Memory B cell (primary cell): Measurements from ENCODE around the gene RNFT2.

Experiments used
- ATAC-seq: fragments of 150-1000 bp; cut with Tn5 transposase; 2 replicates; pipeline ENCODE4 v1.10.0; 2021; ENCODE audit warnings: low read depth, mild to moderate bottlenecking, moderate library complexity
- DNase-seq, 2 donors: peaks; one replicate each; pipeline ENCODE4 v3.0.0; 2022; ENCODE audit warnings: low spot score in 2 of 2
- H3K27ac Mint-ChIP-seq: one replicate; pipeline ENCODE4 v1.8.0; 2022; ENCODE audit warnings: mild to moderate bottlenecking, moderate library complexity, mixed read lengths
- H3K27me3 Mint-ChIP-seq: one replicate; pipeline ENCODE4 v1.8.0; 2022; ENCODE audit warnings: mixed read lengths
- H3K36me3 Mint-ChIP-seq: one replicate; pipeline ENCODE4 v1.8.0; 2022; ENCODE audit warnings: mild to moderate bottlenecking, mixed read lengths
- H3K4me1 Mint-ChIP-seq: one replicate; pipeline ENCODE4 v1.8.0; 2022; ENCODE audit warnings: mixed read lengths
- H3K4me3 Mint-ChIP-seq: one replicate; pipeline ENCODE4 v1.8.0; 2022; ENCODE audit warnings: mild to moderate bottlenecking, moderate library complexity, mixed read lengths
- H3K9me3 Mint-ChIP-seq: one replicate; pipeline ENCODE4 v1.8.0; 2022; ENCODE audit warnings: mixed read lengths

RNFT2 gene

DNA sequence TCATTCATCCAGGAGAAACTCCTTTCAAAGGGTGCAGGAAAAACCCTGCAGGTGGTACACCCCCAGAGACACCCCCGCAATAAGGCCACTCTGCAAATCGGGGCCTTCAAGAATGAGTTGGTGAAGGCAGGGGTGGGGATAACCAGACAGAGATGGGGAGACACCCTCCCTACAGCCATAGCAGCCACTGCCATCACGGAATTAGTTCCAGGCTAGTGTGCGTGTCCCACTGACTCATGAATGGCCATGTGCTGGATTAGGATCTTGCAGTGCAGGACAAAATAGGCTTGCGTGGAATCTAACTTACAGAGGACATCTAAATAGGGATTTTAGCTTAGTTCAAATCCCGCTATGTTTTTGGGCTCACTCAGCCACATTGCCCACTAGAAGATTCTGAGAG, 38.0 kb upstream of the RNFT2 start:
- no peak overlapping the region for H3K4me3 Mint-ChIP-seq
- no peak for ATAC-seq
- H3K27me3 Mint-ChIP-seq, result peaks cover 10% of the 10 kb centered on the region
- no peaks in the 10 kb centered on the region for H3K36me3 Mint-ChIP-seq
- peaks cover 11% of the 10 kb centered on the region for H3K4me1 Mint-ChIP-seq
- DNase-seq, result no peak
- no peaks in the 10 kb centered on the region for H3K9me3 Mint-ChIP-seq
- H3K27ac Mint-ChIP-seq, result no peak overlapping the region

DNA sequence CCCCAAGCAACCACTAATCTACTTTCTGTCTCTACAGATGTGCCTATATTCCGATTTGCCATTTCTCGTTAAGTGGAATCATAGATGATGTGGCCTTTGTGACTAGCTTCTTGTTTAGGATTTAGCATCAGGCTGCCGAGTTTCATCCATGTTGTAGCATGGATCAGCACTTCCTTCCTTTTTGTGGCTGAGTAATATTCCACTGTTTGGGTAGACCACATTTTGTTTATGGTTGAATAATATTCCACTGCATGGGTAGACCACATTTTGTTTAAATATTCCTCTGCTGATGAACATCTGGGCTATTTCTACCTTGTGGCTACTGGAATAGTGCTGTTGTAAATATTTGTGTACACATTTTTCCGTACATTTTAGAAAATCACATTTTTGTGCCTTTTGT, 36.7 kb upstream of the RNFT2 start:
- no peak overlapping the region for H3K27ac Mint-ChIP-seq
- H3K4me1 Mint-ChIP-seq, result peaks cover 4% of the 10 kb centered on the region
- peaks cover 3% of the 10 kb centered on the region for H3K27me3 Mint-ChIP-seq
- DNase-seq (no peak), ATAC-seq (no peak)
- no peaks in the 10 kb centered on the region for H3K36me3 Mint-ChIP-seq
- no peaks in the 10 kb centered on the region for H3K9me3 Mint-ChIP-seq
- no peak overlapping the region for H3K4me3 Mint-ChIP-seq

DNA sequence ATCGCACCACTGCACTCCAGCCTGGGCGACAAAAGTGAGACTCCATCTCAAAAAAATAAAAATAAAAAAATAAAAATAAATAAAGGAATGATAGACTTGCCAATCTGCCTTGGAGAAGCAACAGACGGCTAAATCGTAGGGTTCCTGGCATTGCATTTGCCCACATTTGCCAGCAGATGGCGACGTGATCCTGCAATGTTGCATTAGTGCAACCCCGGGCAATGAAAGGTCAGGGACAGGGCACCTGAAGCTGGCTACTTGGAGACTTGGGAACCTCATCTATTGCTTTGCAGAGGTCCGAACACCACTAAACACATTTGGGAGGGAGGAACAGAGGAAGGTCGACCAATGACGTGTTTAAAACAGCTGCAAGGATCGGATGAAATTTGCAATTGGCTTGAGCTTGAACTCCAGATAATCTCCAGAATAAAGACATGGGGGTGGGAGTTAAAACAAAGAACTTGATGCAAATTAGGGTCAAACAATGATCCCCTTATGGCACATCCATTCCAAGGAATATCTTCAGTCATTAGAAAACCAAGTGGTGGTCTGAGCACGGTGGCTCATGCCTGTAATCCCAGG, 34.8 kb upstream of the RNFT2 start:
- Mint-ChIP-seq H3K4me3 (no peak overlapping the region), H3K36me3 (no peaks in the 10 kb centered on the region), H3K27ac (no peak overlapping the region), H3K4me1 (peaks cover 7% of the 10 kb centered on the region), H3K27me3 (peaks cover 2% of the 10 kb centered on the region), H3K9me3 (no peaks in the 10 kb centered on the region)
- DNase-seq, result peak; percentile 62 to 74
- ATAC-seq, result peak; percentile 70

DNA sequence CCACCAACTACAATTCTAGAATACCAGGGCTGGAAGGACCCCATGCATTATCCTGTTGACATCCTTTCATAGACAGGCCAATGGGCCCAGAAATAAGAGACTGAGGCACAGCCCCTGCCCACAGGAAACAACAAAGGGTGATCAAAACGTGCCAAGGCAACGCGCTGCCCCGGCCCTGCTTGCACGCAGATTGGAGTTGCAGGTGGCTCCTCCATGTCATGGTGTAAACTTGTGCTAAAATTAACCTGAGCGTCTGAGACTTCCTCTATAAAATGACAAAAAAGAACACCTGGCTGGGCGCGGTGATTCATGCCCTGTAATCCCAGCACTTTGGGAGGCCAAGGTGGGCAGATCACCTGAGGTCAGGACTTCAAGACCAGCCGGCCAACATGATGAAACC, 30.4 kb upstream of the RNFT2 start:
- H3K27me3 Mint-ChIP-seq, result peaks cover 2% of the 10 kb centered on the region
- H3K36me3 Mint-ChIP-seq, result peaks cover 2% of the 10 kb centered on the region
- H3K4me1 Mint-ChIP-seq, result peaks cover 18% of the 10 kb centered on the region
- H3K9me3 Mint-ChIP-seq, result no peaks in the 10 kb centered on the region
- H3K27ac Mint-ChIP-seq, result peak overlapping the region; percentile 47
- DNase-seq (no peak), ATAC-seq (peak; percentile 36)
- no peak overlapping the region for H3K4me3 Mint-ChIP-seq

DNA sequence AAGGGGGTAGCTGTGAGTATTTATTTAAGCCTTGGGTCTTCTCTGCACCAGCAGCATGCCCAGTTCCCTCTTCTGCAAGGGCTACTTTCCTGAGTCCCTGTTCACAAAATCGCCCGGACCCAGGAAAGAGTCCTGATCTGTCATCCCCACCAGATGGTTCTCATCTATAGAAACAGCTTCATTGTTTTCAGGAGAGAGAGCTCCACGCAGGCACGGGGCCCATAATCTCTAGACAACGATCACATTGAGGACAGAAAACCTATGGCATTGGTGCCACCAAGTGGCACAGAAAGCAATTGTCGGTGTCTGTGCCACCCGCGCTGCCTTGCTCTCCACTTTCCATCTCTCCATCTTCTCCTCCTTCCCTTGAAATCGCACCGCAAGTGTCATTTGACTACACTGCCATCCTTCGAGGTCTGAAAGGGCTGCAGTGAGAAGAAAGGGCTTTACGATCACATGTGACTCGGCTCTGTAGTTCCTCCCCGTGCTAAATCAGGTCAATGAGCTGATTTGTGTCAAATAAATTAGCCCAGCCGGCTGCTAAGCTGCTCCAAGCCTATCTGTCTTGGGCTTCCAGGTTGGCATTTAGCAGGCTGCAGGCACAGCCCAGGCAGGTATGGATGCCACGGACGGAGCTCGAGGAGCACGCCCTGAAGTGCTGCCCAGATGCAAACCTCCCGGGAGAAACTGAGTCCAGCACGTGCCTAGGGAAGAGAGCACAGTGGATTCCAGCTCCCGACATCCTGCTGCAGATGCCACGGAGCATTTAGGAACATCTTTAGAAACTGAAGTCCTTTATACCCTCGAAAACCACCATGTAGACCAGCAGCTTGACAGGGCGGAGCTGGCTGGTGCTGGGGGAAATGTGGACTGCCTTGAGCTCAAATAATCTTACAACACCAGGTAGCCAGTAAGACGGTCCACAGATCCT, 29.0 kb upstream of the RNFT2 start:
- peaks cover 20% of the 10 kb centered on the region for H3K4me1 Mint-ChIP-seq
- H3K36me3 Mint-ChIP-seq, result peaks cover 2% of the 10 kb centered on the region
- no peak overlapping the region for H3K27ac Mint-ChIP-seq
- peak overlapping the region; percentile 62 for H3K4me3 Mint-ChIP-seq
- no peaks in the 10 kb centered on the region for H3K9me3 Mint-ChIP-seq
- DNase-seq (peak; percentile 49 to 54), ATAC-seq (peak; percentile 91)
- no peaks in the 10 kb centered on the region for H3K27me3 Mint-ChIP-seq

DNA sequence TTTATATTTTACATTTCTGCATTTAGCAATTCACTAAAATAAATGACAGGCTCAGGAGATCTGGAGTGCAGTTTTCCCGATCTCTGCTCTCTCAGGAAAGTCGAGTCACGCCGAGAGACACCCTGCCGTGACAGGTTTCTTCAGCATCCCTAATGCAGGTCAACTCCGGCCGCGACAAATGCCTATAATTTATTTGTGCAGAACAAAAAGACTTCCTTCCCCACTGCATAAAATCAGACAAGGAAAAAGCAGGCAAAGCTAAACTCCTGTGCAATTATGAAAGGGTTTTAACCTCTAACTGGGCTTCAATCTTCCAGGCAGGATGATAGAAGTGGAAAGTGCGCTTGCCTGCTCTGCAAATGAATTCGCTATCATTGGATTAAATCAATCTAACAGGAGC, 28.3 kb upstream of the RNFT2 start:
- H3K27ac Mint-ChIP-seq, result no peak overlapping the region
- H3K4me3 Mint-ChIP-seq, result no peak overlapping the region
- no peak for ATAC-seq
- H3K27me3 Mint-ChIP-seq, result no peaks in the 10 kb centered on the region
- H3K9me3 Mint-ChIP-seq, result no peaks in the 10 kb centered on the region
- no peak for DNase-seq
- peaks cover 2% of the 10 kb centered on the region for H3K36me3 Mint-ChIP-seq
- peaks cover 20% of the 10 kb centered on the region for H3K4me1 Mint-ChIP-seq

GRCh38 chr12:116710370-116711150, 27.6 kb upstream of the RNFT2 start:
- peaks cover 20% of the 10 kb centered on the region for H3K4me1 Mint-ChIP-seq

GRCh38 chr12:116712458-116713303, 25.4 kb upstream of the RNFT2 start:
- H3K27me3 Mint-ChIP-seq, result no peaks in the 10 kb centered on the region
- H3K36me3 Mint-ChIP-seq, result peaks cover 16% of the 10 kb centered on the region

More at GRCh38 chr12:116710370-116711150, 27.6 kb upstream of the RNFT2 start:
- Mint-ChIP-seq H3K36me3 (peaks cover 2% of the 10 kb centered on the region), H3K27me3 (no peaks in the 10 kb centered on the region), H3K27ac (no peak overlapping the region), H3K9me3 (no peaks in the 10 kb centered on the region), H3K4me3 (no peak overlapping the region)
- DNase-seq (no peak), ATAC-seq (no peak)

DNA sequence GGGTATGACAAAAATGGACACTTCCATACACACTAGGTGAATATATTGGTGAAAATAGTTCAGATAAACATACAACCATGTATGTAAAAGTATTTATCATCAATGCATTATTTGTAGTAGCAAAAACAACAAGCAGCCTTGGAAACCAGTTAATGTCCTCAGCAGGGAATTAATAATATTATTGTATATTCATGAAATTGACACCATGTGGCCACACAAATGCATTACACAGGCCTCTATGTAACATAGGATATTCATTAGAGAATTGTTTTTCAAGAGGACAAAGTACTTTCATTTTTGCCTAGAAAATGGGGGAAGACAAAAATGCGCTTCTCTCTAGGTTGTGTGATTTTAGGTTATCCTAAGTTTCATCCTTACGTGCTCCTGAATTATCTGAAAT, 24.6 kb upstream of the RNFT2 start:
- no peaks in the 10 kb centered on the region for H3K9me3 Mint-ChIP-seq
- no peak for DNase-seq
- no peak overlapping the region for H3K4me3 Mint-ChIP-seq
- H3K36me3 Mint-ChIP-seq, result peaks cover 17% of the 10 kb centered on the region
- no peak for ATAC-seq
- peak overlapping the region; percentile 12 for H3K27ac Mint-ChIP-seq
- H3K4me1 Mint-ChIP-seq, result peaks cover 13% of the 10 kb centered on the region
- H3K27me3 Mint-ChIP-seq, result no peaks in the 10 kb centered on the region

More at GRCh38 chr12:116712458-116713303, 25.4 kb upstream of the RNFT2 start:
- Mint-ChIP-seq H3K4me1 (peaks cover 19% of the 10 kb centered on the region), H3K27ac (peak overlapping the region; percentile 31), H3K4me3 (no peak overlapping the region), H3K9me3 (no peaks in the 10 kb centered on the region)
- DNase-seq (no peak), ATAC-seq (no peak)

GRCh38 chr12:116714175-116714574, 23.9 kb upstream of the RNFT2 start:
- no peaks in the 10 kb centered on the region for H3K9me3 Mint-ChIP-seq
- peaks cover 17% of the 10 kb centered on the region for H3K36me3 Mint-ChIP-seq
- peak overlapping the region; percentile 12 for H3K27ac Mint-ChIP-seq
- DNase-seq (no peak), ATAC-seq (no peak)
- no peak overlapping the region for H3K4me3 Mint-ChIP-seq
- H3K27me3 Mint-ChIP-seq, result no peaks in the 10 kb centered on the region
- peaks cover 12% of the 10 kb centered on the region for H3K4me1 Mint-ChIP-seq

- Mint-ChIP-seq H3K27ac (no peak overlapping the region), H3K4me1 (peaks cover 16% of the 10 kb centered on the region), H3K36me3 (peaks cover 34% of the 10 kb centered on the region), H3K9me3 (no peaks in the 10 kb centered on the region), H3K27me3 (no peaks in the 10 kb centered on the region), H3K4me3 (no peak overlapping the region)
- no peak for ATAC-seq
- DNase-seq, result no peak
Observed at GRCh38 chr12:116717466-116718437, 20.4 kb upstream of the RNFT2 start.

GRCh38 chr12:116718655-116719454, 19.3 kb upstream of the RNFT2 start:
- Mint-ChIP-seq H3K4me3 (no peak overlapping the region), H3K36me3 (peaks cover 36% of the 10 kb centered on the region), H3K27ac (peak overlapping the region; percentile 45), H3K27me3 (no peaks in the 10 kb centered on the region), H3K9me3 (no peaks in the 10 kb centered on the region), H3K4me1 (peaks cover 16% of the 10 kb centered on the region)
- DNase-seq (no peak), ATAC-seq (no peak)
